HG02938 (cell line): ENCODE data around the gene GGT6.

Experiments
- ATAC-seq: cut with Tn5 transposase; IDR thresholded peaks from one replicate; pipeline ENCODE4 v1.9.1; 2021; ENCODE audit warnings: mild to moderate bottlenecking, moderate library complexity; ENCODE audit not compliant: unreplicated experiment

Gene GGT6

GRCh38 chr17:4540687-4541327, 19.6 kb downstream of the GGT6 start:
- no peak for ATAC-seq

- no peak for ATAC-seq
These were observed 20.1 kb downstream of the GGT6 start for GRCh38 chr17:4540224-4540651.

DNA sequence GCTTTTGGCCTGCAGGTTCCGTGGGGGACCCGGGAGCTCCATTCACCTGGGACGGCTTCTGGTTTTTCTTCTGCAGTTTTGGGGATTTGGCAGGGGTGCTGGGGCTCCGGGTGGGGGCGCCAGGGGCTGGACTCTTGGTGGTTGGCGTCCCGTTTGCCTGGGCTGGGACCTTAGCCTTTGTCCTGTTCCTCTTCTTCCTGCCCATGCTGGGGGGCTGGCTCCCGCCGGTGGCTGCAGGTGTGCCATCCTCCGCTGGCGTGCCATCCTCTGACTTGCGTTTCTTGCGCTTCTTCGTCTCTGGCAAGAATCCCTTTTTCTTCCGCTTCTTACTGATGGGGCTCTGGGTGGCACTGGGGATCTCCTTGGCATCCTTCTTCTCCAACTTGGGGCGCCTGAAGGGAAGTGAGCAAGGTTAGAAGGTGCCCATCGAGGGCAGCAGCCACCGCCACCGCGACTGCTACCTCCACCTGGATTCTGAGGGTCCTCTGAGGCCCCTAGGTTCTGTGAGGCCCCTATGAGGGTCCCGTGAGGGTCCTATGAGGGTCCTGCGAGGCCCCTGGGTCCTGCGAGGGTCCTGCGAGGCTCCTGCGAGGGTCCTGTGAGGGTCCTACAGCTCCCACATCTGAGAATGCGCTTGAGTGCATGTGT, 20.7 kb downstream of the GGT6 start:
- no peak for ATAC-seq

GRCh38 chr17:4539025-4539424, 21.4 kb downstream of the GGT6 start:
- ATAC-seq: no peak

DNA sequence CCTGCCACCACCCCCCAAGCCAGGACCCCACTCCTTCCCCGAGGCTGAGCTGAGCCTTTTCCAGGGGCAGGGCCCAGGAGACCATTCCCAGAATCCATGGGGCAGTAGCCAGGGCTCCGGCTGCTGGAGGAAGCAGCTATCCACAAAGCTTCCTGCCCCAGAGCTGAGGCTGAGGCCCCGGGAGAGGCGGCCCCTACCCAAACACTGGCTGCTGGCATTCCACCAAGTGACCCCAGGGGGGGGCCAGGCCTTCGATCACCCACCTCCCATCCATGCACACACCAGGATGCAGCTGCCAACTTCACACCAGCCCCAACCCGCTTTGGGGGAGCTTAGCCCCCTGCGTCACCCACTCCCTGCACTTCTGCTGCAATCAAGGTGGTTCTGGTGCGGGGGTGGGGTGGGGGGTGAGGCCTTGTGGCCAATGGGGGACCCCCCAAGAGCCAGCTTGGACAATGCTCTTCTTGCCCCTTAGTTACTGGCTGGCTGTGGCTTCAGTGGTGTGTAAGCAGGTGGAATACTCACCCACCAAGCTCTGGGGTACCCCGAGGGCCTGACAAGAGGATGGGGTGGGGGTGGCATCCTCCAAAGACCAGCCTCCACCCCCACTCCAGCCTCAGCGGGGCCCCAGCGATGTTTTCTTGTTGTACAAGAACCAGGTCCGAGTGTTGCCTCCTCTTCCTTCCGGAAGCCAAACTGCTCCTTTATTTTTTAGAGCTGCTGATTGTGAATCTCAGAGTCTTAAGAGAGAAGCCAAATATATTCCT, 22.0 kb downstream of the GGT6 start:
- ATAC-seq: no peak

DNA sequence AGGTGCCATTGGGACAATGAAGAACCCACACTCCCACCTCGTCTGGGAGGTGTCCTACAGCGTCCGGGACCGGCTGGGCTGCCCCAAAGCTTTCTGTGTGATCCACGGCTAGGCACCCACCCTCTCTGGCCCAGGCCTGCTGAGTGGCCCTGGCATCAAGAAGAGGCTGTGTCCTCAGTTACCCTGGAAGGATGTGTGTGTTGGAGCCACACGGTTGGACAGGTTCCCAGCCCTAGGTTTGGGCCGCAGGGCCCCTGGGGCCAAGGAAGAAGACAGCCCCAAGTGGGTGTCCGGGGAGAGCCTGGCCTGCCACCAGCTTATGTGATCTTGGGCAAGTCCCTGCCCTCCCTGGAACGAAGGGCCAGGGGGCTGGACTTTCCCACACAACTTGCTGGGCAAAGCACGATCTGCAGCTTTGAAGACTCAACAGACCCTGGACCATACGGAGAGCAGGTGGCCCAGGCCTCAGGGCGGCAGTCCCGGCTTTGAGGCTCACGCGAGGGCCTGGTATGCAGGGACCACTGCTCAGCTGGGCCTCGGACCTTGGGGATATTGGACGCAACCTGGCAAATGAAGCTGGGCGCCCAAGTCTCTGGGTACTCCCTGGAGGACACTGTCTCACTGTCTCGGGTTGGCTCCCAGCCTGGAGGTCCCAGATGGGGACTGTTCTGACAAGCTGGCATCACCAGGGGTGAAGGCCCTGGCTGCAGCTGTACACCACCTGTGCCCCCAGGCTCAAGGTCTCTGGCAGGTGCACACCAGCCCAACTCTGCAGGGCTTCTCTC, 22.7 kb downstream of the GGT6 start:
- no peak for ATAC-seq

DNA sequence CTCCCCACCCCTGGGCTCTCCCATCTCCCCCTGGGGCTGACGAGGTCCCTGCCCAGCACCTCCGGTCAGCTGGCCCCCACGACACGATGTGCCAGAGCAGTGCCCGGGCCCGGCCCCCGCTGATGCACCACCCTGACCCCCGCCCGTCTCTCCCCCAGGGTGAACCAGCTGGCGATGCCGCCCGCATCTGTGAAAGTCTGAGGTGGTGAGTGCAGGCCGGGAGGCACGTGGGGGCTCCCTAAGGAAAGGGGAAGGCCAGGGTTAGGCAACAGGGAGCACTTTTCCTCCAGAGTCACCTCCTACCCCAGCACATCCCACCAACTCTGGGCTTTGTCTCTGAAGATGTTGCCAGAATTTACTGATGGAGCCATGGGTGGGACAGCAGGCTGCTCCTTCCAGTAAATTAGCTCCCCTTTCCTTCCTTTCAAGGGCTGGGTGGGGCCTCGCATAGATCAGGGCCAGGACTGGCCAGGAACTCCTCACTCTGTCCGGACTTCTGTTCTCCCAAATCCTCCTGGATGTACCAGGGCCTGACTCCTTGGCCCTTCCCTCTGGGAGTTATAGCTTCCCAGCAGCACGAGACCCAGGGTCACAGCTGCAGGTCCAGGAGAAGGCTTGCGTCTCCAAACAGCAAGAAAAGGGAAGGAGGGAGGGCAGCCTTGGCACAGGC, 23.5 kb downstream of the GGT6 start:
- no peak for ATAC-seq

DNA sequence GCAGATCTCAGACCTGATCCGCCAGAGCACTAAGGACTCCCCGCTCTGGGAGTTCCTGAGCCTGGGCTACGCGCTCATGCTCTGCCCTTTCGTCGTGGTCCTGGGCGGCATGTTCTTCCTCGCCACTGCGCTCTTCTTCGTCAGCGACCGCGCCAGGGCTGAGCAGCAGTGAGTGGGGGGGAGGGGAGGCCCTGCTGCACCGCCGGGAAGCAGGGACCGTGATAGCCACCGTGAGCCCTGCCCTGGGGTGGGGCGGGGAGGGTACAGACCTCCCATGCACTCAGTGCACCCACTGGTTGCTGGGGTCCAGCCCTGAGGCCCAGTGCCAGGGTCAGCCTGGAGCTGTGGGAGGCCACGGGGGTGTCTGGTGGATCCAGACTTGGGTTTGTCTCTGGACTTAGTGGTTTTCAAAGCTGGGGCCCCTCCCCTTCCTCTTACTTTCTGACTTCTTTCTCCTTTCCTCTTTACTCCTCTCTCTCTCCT, 24.1 kb downstream of the GGT6 start:
- ATAC-seq: no peak

DNA sequence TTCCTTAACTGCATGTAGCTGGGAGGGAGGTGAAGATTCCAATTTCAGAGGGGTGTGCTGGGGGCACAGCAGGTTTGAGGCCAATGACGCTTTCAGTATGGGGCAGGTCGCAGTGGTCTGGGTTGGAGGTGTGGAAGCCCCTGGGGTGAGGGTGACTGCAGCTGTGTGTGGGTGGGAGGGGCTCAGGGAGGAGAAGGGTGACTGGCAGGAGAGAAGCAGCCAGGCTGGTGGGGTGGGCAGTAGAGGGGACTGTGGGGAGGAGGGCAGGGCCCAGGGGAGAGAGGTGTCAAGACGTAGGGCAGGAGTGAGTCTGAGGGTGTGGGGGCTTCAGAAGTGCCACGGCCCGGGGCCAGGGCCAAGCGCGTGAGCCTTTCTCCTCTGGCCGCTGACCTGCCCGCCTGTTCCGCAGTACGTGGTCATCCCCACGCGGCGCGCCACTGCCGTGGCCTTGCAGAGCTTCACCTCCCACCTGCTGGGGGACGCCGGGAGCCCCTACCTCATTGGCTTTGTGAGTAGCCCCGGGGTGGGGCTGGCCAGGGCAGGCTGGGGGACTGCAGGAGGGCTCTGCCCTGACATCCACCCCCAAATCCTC, 24.6 kb downstream of the GGT6 start:
- ATAC-seq: no peak

DNA sequence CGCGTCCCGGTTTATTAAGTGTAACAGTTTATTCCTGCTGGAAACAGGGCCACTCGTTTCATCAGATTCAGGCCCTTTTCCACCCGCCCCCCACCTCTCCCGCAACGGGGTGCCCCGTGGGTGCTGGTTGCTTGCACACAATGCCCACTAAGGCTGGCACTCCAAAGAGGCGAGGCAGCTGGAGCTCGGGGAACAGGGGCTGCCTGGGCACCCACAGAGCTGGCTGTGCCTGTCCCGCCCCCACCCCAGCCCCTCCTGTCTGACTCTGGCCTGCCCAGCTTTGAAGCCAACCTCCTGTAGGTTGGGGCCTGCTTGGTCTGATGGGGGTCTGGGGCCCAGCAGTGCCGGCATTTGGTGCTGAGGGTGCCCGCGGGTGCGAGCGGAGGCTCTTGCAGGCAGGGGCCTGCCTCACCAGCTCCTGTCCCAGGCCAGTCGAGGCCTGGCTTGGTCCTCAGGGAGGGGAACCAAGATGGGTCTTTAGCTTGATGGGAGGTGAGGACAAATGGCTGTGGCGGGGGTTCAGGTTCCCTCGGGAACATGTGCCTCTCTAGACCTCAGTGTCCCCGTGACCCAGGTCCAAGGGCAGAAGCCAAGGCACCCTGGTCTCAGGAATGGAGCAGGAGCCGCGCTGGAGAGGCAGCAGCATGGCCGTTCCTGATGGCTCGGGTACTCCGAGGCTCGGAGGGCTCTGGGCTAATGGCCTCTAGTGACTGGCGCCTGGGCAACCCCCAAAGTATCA, 25.3 kb downstream of the GGT6 start:
- no peak for ATAC-seq

DNA sequence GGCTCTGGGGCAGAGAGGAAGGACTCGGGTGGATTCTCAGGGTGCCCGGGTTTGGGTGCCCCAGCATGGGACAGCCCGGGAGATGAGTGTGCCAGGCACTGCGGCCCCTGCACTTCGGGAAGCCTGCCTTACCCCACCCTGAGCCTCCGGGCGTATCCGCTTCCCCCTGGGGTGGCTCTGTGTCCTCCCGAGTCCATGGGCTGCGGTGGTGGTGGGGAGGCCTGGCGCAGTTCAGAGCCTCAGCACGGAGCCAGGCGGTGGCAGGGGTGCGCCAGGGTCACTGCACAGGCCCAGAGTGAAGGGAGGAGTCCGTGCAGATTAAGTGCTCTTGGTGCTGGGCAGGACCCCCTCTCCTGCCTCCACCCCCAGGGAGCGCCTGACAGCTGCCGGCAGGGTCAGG, 25.9 kb downstream of the GGT6 start:
- no peak for ATAC-seq

DNA sequence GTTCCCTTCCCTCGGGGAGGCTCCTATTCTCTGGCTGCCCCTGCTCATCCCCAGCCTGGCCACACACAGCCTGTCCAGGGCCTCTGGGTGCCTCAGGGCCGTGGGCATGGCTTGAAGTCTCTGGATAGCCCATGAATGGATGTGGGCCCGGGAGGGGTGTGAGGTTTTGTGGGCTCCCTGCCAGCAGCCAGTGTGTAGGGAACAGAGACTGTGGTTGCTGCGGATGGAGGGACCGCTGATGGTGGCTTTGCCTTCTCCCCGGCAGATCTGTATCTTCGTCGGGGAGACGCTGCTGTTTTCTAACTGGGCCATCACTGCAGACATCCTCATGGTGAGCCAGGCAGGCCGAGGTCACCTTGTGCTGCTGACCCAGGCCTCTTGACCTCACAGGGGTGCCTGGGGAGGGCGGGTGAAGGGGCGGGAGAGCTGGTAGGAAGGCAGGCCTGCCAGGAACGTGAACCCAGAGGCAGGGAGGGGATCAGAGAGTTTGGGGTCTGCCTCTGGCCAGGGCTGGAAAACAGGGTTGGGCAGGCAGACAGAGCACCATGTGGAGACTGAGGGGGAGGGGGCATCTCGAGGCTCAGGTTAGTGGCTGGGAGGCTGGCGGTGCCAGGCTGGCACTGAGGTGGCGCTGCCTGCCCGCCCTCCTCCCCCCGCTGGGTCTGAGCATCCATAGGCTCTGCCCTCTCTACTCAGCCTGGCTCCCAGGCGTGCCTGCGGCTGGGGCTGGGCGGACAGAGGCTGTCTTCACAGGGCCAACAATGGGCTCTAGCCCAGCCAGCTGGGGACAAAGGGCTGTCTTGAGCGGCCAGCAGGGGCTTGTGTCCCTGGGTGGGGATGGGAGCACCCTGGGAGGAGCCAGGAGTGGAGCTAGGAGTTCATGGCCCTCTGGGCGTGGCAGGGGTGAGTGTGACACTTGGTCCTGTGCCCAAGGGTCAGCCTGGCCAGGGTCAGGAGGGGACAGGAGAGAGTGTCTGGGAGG, 26.6 kb downstream of the GGT6 start:
- ATAC-seq: no peak

DNA sequence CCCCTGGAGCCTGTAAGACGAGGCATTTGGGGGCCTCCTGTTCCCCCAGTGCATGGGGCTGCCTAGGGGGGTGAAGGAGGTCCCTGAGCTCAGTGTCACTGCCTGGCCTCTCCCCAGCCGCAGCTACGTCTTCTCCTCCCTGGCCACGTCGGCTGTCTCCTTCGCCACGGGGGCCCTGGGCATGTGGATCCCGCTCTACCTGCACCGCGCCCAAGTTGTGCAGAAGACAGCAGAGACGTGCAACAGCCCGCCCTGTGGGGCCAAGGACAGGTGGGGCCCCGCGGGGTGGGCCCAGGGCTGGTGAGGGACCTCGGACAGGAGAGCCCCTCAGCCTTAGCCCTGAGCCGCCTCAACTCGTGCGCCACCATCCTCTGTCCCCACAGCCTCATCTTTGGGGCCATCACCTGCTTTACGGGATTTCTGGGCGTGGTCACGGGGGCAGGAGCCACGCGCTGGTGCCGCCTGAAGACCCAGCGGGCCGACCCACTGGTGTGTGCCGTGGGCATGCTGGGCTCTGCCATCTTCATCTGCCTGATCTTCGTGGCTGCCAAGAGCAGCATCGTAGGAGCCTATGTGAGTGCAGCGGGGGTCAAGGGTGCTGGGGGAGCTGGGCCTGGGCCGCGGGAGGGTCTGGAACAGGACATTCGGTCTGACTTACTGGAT, 27.4 kb downstream of the GGT6 start:
- no peak for ATAC-seq

GRCh38 chr17:4531988-4532736, 28.2 kb downstream of the GGT6 start:
- ATAC-seq: no peak

DNA sequence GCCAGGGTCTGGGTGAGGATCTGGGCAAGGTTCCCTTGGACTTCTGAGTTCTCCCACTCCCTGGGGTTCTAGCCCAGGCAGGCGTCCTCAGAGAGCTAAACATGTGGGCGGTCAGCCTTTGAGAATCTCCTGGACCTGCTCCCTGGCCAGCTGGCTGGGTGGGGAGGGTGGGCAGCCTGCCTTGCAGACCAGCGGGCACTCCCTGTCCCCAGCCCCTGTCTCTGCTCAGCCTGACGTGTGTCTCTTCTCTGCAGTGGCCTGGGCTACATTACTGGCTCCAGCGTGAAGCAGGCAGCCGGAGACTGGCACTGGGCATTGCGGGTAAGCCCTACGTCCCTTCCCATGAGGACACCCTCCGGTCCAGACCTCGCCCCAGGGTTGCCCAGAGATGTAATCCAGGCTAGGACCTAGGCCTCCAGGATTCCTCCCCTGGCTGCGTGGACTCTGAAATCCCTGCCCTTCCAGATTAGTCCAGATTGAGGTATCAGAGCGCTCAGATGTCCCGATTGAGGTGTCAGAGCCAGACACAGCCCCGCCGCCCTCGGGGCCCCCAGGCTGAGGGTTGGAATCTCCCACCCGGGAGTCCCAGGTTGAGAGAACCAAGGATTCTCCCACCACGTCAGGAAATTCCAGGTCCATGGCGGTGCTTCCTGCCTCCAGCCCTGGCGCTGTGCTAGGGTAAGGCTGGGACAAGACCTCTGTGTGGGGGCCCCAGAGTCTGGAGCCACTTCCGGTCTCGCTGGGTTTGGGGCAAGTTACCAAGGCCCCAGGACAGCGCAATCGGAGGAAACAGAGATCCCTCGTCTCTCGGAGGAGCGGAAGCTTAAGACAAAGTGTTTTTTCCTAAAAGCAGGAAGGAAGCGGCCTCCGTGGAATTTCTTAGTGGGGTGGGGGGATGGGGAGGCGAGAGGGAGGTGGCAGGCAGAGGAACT, 29.3 kb downstream of the GGT6 start:
- ATAC-seq: no peak

- no peak for ATAC-seq
These were observed 30.7 kb downstream of the GGT6 start for GRCh38 chr17:4529533-4530152.
